GM20431 (cell line): Measurements from ENCODE around the gene RILPL2.
"Not testable (repeated sequence)": the region's sequence is repeated elsewhere in the genome, so short reads cannot be mapped to it uniquely, and the experiment has no call there.

Experiments used
- in situ Hi-C: fragments of 300-500 bp; cut with MseI, MboI; formaldehyde crosslinking; loops from one replicate; pipeline ENCODE4 v1.15.0; 2020; ENCODE audit warnings: low sequenced_read_pairs; ENCODE audit not compliant: unreplicated experiment

The RILPL2 gene

GRCh38 chr12:123387508-123388176, 48.8 kb downstream of the RILPL2 start:
- in situ Hi-C loops, result no loop called here

GRCh38 chr12:123385536-123385935, 50.9 kb downstream of the RILPL2 start:
- in situ Hi-C loops, result not testable (repeated sequence)

DNA sequence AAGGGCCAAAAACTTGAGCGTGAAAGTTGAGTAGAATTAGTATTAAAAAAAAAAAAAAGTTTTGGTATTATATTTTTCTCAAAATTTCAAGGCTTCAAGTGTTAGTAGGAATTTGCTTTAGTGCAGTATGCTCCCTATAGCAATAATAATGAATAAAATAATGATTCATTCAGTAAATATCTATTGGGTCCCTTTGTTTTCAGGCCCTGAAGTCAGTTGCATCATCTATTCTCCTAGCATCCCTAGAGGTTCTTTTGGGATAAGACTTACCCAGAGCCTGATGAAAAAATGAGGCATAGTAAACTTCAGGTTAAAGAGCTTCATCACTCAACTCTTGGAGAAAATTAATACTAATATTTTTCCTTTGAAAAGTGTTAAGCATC, 51.5 kb downstream of the RILPL2 start:
- in situ Hi-C loops, result no loop called here

- in situ Hi-C loops, result no loop called here
Measured at GRCh38 chr12:123384318-123384993, 52.0 kb downstream of the RILPL2 start.

GRCh38 chr12:123382684-123383083, 53.8 kb downstream of the RILPL2 start:
- in situ Hi-C loops, result no loop called here

- in situ Hi-C loops, result no loop called here
Measured at GRCh38 chr12:123379391-123379790, 57.1 kb downstream of the RILPL2 start.

DNA sequence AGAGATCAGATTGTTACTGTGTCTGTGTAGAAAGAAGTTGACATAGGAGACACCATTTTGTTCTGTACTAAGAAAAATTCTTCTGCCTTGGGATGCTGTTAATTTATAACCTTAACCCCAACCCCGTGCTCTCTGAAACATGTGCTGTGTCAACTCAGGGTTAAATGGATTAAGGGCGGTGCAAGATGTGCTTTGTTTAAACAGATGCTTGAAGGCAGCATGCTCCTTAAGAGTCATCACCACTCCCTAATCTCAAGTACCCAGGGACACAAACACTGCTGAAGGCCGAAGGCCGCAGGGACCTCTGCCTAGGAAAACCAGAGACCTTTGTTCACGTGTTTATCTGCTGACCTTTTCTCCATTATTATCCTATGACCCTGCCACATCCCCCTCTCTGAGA, 64.1 kb downstream of the RILPL2 start:
- in situ Hi-C loops, result not testable (repeated sequence)

DNA sequence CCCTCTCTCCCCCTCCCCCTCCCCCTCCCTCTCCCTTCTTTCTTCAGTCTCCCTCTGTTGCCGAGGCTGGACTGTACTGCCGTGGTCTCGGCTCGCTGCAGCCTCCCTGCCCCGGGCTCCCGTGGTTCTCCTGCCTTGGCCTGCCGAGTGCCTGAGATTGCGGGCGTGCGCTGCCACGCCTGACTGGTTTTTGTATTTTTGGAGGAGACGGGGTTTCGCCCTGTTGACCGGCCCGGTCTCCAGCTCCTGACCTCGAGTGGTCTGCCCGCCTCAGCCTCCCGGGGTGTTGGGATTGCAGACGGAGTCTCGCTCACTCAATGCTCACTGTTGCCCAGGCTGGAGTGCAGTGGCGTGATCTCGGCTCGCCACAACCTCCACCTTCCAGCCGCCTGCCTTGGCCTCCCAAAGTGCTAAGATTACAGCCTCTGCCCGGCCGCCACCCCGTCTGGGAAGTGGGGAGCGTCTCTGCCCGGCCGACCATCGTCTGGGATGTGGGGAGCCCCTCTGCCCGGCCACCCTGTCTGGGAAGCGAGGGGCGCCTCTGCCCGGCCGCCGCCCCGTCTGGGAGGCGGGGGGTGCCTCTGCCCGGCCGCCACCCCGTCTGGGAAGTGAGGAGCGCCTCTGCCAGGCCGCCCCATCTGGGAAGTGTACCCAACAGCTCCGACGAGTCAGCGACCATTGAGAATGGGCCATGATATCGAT, 64.7 kb downstream of the RILPL2 start:
- in situ Hi-C loops, result not testable (repeated sequence)

DNA sequence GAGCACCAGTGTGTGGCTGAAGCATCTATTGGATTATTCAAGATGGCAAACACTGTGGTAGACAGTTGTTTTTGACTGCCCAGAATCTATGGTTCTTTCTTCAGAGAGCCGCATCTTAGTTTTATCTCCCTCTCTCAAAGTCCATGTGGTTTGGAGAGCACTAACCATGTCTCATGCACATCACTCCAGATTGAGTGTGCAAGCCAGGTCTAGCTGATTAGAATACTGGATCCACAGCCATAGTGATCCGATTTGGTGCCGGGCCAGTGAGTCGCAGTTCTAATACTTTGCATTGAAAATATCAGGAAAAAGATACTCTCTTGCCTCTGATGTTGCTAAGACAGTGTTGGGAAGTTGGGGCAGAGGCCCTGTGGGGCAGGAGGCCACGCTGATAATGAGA, 67.3 kb downstream of the RILPL2 start:
- in situ Hi-C loops, result no loop called here

DNA sequence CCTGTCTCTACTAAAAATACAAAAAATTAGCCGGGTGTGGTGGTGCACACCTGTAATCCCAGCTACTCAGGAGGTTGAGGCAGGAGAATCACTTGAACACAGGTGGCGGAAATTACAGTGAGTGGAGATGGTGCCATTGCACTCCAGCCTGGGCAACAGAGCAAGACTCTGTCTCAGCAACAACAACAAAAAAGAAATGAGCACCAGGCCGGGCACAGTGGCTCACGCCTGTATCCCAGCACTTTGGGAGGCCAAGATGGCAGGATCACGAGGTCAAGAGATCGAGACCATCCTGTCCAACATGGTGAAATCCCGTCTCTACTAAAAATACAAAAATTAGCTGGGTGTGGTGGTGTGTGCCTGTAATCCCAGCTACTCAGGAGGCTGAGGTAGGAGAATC, 68.1 kb downstream of the RILPL2 start:
- in situ Hi-C loops, result not testable (repeated sequence)

DNA sequence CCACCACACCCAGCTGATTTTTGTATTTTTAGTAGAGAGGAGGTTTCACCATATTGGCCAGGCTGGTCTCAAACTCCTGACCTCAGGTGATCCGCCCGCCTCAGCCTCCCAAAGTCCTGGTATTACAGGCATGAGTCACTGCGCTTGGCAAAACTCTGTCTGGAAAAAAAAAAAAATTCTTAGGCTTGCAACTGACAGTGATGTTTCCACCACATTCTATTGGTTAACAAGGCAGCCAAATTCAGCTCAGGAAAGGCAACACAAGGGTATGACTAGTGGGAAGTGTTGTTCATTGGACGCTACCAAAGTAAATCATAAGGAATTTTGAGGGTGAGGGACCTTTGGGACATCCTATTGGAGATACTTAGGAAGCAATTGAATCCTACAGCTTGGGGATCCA, 69.0 kb downstream of the RILPL2 start:
- in situ Hi-C loops, result no loop called here
